Measurements from ENCODE around the gene FAAP100.

GRCh38 chr17:81502471-81503017 is 49.6 kb downstream of the FAAP100 start:
- TF ChIP-seq FOXK2 (IDR thresholded peaks at IDR 0.05) (no peak), L3MBTL2 (conservative IDR thresholded peaks at IDR 0.05) (no peak), FOXA1 (IDR thresholded peaks at IDR 0.05) (no peak)

Measured in HEK293T (cell line).